Suprapubic skin (tissue), 4 donors: ENCODE results near the gene KCNT1.

Experiments used
- CTCF ChIP-seq, 2 donors: fragments of 200-600 bp in 1 of 2; fragments of 450-650 bp in 1 of 2; sonication (generic) in 1 of 2; IDR thresholded peaks; one replicate each; pipeline ENCODE4 v1.5.1; 2016 to 2019; ENCODE audit warnings: antibody characterized with exemption in 2 of 2, mild to moderate bottlenecking in 1 of 2, moderate library complexity in 1 of 2
- EP300 ChIP-seq: sonication (generic); formaldehyde crosslinking; IDR thresholded peaks from one replicate; pipeline ENCODE4 v1.6.1; 2017; ENCODE audit warnings: antibody characterized with exemption
- POLR2A ChIP-seq, 2 donors: fragments of 450-650 bp; IDR thresholded peaks; one replicate each; pipeline ENCODE4 v1.6.1; 2017; ENCODE audit warnings: antibody characterized with exemption in 2 of 2, mild to moderate bottlenecking in 2 of 2, moderate library complexity in 2 of 2
- POLR2AphosphoS5 ChIP-seq, 3 donors: sonication (generic); formaldehyde crosslinking; IDR thresholded peaks; one replicate each; pipeline ENCODE4 v1.6.1; 2017; ENCODE audit warnings: antibody characterized with exemption in 3 of 3

GRCh38 chr9:135812961-135813360 lies 111.0 kb downstream of the KCNT1 start:
- TF ChIP-seq CTCF (IDR thresholded peaks at IDR 0.05) = no peak
- no peak for TF ChIP-seq POLR2A (IDR thresholded peaks at IDR 0.05)
- TF ChIP-seq EP300 = no peak
- TF ChIP-seq POLR2AphosphoS5 (IDR thresholded peaks at IDR 0.05) = no peak
